Medulla oblongata (tissue), 1 donor: Measurements from ENCODE around the gene TMEM53.
A peak's percentile ranks its signal among the peaks of the same experiment; 100 is the strongest.

Experiments used
- DNase-seq: peaks from one replicate; pipeline ENCODE4 v3.0.0-alpha.2; 2015; ENCODE audit errors: extremely low spot score

Gene TMEM53

GRCh38 chr1:44647896-44648295, 26.4 kb downstream of the TMEM53 start:
- no peak for DNase-seq

DNA sequence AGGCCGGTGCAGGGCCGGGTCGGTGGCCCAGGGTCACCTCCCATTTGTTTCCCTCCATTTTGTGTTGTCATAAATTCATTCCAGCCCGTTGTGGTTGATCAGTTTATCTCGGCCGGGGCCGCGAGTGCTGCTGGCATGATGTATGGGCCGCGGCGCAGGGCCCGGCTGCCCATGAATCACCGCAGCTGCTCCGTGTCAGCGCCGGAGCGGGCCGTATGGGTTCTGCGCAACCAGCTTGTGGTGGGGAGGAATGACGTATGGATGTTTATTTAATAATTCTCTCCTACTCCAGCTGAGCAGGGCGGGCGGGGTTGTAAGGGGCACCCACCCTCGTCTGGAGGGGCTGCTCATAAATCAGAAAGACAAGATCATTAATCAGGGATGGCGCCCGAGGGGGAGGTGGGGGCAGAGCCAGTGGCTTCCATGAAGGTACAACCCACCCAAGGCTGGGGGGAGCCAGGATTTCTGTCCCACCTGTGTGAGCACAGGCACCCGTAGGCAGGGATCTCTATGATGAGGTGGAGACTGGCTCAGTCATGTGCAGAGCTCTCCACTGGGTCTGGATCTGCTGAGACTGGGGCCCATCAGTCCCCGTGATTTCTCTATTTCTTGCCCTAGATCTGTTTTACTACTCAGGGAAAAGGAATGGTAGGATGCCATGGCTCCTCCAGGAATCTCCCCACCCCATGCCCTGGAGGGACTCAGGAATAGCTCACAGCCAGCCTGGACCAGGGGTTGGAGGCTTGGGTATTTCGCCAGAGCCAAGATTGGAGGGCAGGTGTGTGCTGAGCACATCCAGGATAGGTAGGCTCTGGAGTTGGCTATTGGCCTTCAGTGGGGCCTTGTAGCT, 27.8 kb downstream of the TMEM53 start:
- no peak for DNase-seq

DNA sequence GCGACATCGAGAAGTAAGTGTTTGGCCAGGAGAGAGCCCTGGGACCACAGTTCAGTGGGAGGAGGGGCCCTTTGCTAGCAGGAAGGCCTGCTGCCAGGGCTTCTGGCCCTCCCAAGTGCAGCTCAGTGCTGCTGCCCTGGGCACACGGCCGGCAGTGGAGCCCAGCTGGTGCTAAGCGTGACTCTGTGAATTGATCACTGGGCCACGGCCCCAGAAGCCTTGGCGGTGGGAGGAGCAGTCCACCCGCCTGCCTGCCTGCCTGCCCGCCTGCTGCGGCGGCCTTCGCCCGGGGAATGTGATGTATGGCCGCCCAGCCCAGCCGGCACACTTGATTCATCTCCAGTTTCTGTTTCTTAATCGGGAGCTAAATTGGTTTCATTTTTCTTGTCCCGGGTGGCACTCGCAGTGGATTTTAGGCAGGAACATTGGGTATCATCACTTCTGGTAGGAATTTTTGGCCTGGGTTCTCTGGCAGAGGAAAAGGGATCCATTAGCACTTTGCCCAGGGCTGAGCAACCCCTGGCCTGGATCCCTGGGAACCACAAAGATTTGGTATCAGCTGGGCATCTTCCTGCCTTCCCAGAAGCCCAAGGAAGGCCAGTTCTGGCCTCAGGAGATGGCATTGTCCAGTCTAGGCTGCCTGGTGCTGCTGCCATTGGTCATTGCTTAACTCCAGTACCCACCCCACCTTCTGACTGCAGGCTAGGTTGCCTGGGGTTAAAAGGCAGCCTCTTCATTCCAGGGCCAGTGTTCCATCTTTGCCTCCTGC, 28.6 kb downstream of the TMEM53 start:
- peak; percentile 96 for DNase-seq

DNA sequence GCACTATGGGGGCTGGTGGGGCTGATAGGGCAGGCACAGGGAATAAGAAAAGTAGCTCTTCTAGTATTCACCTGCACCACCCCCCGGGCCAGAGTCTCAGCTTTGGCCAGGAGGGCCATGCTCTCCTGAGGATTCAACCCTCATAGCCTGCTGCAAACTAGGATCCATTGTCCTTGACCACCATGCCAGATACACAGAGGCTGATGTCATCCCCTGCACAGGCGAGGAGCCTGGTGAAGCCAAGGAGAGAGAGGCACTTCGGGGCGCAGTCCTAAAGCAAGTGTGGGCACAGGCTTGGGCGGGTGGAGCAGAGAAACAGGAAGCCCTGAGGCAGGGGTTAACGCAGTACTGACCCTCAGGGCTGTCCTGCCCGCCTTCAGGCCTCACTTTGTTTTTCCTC, 29.5 kb downstream of the TMEM53 start:
- no peak for DNase-seq

DNA sequence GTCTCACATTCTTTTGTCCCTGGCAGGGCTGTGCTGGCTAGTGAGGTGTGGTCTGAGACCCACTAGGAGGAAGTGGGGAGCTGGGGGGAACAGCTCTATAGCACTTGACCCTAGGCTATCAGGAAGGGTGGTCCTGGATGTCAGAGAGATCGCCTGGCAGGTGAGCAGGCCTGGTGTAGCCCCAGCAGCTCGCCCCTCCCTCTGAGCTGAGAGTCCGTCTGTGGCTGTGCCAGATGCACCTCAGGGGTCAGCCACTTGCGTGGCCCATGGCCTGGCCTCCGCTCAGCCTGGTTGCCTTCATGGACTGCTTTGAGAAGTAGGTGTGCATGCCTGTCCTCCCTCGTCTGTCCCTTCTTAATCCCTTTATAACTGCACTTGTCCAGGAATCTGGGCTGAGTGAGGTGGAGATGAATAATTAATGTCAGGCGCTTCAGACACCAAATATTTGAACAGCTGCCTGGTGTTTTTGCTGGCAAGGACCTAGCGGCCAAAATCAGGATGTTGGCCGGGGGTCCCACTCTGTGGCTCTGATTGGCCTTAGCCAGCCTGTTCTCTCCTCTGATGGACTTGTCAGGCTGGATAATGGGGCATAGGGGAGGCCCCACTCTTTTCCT, 30.5 kb downstream of the TMEM53 start:
- DNase-seq, result no peak

DNA sequence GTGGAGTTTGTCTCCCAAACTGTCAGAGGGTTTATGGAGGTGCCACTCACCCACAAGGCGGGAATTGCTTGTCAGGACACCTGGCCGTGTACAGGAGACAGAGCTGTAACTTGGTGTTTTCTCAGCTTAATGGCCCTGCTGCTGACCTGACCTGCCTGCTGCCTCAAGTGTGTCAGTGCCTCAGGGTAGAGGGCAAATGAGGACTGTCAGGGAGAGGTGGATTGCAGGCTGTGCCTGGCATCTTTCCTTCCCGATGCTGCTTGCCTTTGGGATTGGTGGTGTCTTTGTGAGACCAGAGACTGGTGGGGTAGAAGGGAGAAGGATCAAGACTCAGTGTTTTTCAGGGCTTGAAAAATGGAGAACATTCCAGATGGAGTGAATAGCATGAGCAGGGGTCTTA, 31.4 kb downstream of the TMEM53 start:
- DNase-seq, result no peak

DNA sequence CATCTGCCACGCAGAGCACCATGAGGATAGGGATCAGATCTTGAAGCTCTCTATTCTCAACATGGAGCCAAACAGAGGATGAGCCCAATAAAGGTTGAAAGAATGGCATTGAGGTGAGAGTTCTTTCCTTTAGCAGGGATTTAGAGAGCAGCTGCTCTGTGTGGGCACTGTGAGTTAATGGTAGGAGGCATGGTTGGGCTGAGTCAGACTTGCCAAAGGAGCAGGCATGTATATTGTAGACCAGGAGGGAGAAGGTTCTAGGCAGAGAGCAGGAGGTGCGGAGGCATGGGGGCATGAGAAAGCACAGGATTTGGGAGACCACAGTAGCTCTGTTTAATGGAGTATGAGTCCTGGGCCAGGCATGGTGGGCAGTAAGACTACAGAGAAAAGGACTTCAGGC, 32.0 kb downstream of the TMEM53 start:
- no peak for DNase-seq

DNA sequence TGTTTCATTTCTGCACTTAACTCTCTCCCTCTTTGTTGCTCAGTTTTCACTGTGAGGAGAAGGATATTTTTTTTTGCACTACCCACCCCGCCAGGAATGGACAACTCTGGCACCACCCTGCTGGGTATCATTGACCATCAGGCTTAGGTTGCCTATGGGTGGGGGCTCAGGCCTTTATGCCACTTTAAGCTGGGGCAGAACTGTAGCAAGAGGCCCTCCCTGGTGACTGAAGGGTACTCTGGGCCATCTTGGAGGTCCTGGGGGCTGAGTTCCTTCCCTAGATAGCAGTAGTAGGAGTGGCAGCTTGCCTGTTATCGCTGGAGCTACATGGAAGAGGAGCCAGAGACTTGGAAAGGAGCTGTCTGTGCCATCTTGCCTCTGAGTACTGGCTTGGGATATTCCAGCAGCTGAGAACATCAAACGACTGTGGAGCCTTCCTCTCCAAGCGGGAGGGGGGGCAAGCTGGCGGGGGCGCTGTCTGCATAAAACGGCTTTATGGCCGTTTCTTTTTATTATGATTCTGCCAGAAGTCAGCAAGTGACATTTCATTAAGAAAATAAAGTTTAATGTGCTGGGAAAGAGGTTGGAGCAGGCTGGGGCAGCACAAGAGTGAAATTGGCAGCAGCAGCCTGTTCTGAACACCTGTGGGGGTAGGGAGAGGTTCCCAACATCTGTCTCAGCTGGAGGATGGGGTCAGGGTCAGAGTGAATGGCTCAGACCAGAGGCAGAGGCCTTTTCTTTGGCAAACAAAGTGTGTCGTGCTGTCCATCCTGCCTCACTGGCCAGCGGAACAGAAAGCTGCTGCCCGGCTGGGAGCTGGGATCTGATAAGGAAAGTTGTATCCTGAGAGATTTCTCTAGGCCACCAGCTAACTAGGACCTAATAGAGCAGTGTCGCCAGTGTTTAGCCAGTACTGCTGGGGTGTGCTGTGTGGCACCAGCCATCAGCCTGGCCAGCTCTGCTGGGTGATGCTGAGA, 32.9 kb downstream of the TMEM53 start:
- DNase-seq, result no peak

- no peak for DNase-seq
Measured at GRCh38 chr1:44640200-44640853, 34.0 kb downstream of the TMEM53 start.

GRCh38 chr1:44637702-44638411, 36.4 kb downstream of the TMEM53 start:
- no peak for DNase-seq

- no peak for DNase-seq
Measured at GRCh38 chr1:44636688-44637598, 37.3 kb downstream of the TMEM53 start.

- no peak for DNase-seq
Measured at GRCh38 chr1:44636083-44636687, 38.1 kb downstream of the TMEM53 start.

- no peak for DNase-seq
Measured at GRCh38 chr1:44635439-44635838, 38.8 kb downstream of the TMEM53 start.

GRCh38 chr1:44634606-44635189, 39.6 kb downstream of the TMEM53 start:
- DNase-seq, result no peak

GRCh38 chr1:44632598-44632997, 41.7 kb downstream of the TMEM53 start:
- DNase-seq, result no peak

DNA sequence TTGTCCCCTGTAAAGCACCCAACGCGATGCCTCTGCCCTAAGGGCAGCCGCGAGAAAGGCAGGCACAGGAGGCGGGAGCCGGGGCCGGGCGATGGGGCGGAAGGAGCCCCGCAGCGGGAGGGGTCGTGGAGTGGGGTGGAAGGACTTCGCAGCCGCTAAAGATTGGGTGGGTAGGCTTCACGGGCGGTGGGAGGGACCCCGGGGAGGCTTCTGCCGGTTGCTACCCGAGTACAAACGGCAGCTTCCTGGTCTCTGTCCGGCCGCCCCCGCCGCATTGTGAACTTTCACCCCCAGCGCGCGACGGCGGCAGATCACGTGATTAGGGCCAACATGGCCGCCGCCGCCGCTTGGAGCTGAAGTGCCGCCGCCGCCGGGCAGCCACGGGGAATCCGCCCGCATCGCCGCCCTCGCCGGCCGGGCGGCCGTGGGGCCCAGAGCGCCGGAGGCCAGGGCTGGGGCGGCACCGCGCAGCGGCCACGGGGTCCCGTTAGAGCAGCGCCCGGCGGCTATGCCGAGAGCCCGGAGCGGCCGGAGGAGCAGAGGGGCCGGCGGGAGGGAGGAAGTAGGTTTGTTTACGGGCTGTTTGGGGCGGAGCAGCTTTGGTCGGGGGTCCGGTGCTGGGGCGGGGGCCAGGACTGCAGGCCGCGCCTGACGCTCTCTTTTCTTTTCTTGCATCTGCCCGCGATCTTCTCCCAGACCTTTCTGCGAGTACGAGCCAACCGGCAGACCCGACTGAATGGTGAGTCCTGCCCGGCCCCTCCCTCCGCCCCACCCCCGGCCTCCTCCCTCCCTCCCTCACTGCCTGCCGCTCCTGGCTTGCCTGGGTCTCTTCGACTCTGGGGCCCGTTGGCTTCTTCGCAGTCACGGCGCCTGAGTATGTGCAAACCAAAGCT, 42.4 kb downstream of the TMEM53 start:
- peak; percentile 79 for DNase-seq

DNA sequence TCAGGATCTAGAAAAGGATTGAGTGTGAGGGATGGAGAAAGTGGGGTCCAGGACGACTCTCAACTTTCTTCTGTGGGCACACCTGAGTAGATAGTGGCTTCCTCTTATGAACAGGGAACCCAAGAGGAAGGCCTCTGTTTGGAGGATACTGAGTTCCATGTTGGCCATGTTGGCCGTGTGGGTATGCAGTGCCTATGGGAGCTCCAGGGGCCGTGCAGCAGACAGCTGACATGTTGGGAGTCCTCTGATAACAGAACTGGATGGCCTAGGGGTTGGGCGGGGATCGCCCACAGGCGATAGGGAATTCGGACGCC, 43.0 kb downstream of the TMEM53 start:
- no peak for DNase-seq

- DNase-seq, result no peak
Measured at GRCh38 chr1:44630116-44630515, 44.2 kb downstream of the TMEM53 start.
